GM12878 (cell line): ENCODE results near the gene ADGRD1. TPM values are rescaled to one million over a fixed set of nuclear protein-coding genes. Genes with fewer than 3 reads are reported as not detected.

Experiments used
- BCL11A ChIP-seq: IDR thresholded peaks from 2 replicates; pipeline ENCODE4 v1.6.1; 2011; ENCODE audit warnings: low read depth, low read length
- CHD2 ChIP-seq: IDR thresholded peaks from 2 replicates; pipeline ENCODE4 v1.6.1; 2011; ENCODE audit warnings: low read depth, low read length, improper control_type of control experiment, borderline replicate concordance
- CHD4 ChIP-seq: fragments of 200-600 bp; sonication (generic); IDR thresholded peaks from 2 replicates; pipeline ENCODE4 v1.6.1; 2016; ENCODE audit warnings: mild to moderate bottlenecking
- DPF2 ChIP-seq: fragments of 450-650 bp; IDR thresholded peaks from 2 replicates; pipeline ENCODE4 v1.6.1; 2017; ENCODE audit warnings: mild to moderate bottlenecking
- JUNB ChIP-seq: IDR thresholded peaks from 2 replicates; pipeline ENCODE4 v1.6.1; 2016; ENCODE audit warnings: antibody characterized with exemption, mild to moderate bottlenecking
- KAT2A ChIP-seq: conservative IDR thresholded peaks from 2 replicates; pipeline ENCODE4 v1.6.1; 2011; ENCODE audit warnings: low read depth, low read length; ENCODE audit not compliant: control insufficient read depth
- MTA3 ChIP-seq: IDR thresholded peaks from 2 replicates; pipeline ENCODE4 v1.6.1; 2012; ENCODE audit warnings: low read length, inconsistent platforms, borderline replicate concordance
- NFYB ChIP-seq: IDR thresholded peaks from 2 replicates; pipeline ENCODE4 v1.6.1; 2011; ENCODE audit warnings: low read depth, mild to moderate bottlenecking, low read length, improper control_type of control experiment, moderate library complexity; ENCODE audit not compliant: insufficient read depth
- RB1 ChIP-seq: fragments of 450-650 bp; formaldehyde crosslinking; IDR thresholded peaks from 2 replicates; pipeline ENCODE4 v1.6.1; 2017; ENCODE audit warnings: mild to moderate bottlenecking, borderline replicate concordance
- ZNF24 ChIP-seq: fragments of 450-650 bp; IDR thresholded peaks from 2 replicates; pipeline ENCODE4 v1.6.1; 2017; ENCODE audit warnings: antibody characterized with exemption, mild to moderate bottlenecking
- polyA plus RNA-seq, 11 experiments: library from polyadenylated mRNA; depleted of rRNA in 4 of 11; unstranded in 6 of 11; stranded (reverse) in 5 of 11; fragments of >200 nt; fragmentation: Nextera tagmentation in 4 of 11; fragmentation: Illumina TruSeq in 1 of 11; extraction: Ambion mirVana in 4 of 11; extraction: Trizol in 1 of 11; gene quantifications; 1 replicate in 1 of 11; 2 replicates in 10 of 11; pipeline versions ENCODE4 v1.2.1 to v1.2.3, GENCODE V29; 2011 to 2016; ENCODE audit warnings: inconsistent platforms in 2 of 11, missing spikeins in 2 of 11, low read depth in 1 of 11
- total RNA-seq, 4 experiments: library from RNA; depleted of rRNA in 3 of 4; stranded (reverse); fragments of >200 nt in 3 of 4; fragmentation: Illumina TruSeq in 1 of 4; extraction: Trizol in 1 of 4; gene quantifications; 2 replicates each; pipeline versions ENCODE4 v1.2.1 to v1.2.3, GENCODE V29; 2013 to 2021
- TF ChIP-seq, protein P1 (sequence below): fragments of 450-650 bp; IDR thresholded peaks from 2 replicates; pipeline ENCODE4 v1.6.1; 2017; ENCODE audit warnings: borderline replicate concordance
- TF ChIP-seq, protein P2 (sequence below): fragments of 450-650 bp; IDR thresholded peaks from 2 replicates; pipeline ENCODE4 v1.6.1; 2016; ENCODE audit warnings: mild to moderate bottlenecking

The ADGRD1 gene
- total and polyA plus RNA-seq, 10 of the 15 experiments (the other 5 are each of a cell fraction or from before 2014, with no cell fraction given) = 0.15 to 12.7 (median 1.2) TPM

DNA sequence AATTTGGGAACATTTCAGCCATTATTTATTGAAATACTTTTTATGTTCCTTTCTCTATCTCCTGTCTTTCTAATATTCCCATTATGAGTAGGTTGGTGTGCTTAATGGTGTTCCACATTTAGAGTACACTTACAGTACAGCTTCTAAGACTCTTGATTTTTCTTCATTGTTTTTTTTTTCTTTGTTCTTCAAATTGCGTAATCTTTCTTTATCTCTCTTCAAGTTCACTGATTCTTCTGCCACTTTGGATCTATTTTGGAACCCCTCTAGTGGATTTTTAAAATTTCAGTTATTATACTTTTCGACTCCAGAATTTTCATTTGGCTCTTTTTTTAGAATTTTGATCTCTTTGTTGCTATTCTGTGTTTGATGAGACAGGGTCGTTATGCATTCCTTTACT, 157.7 kb downstream of the ADGRD1 start (continued):
- TF ChIP-seq KAT2A (no peak), BCL11A (no peak), JUNB (no peak), ZNF24 (no peak), RB1 (no peak), MTA3 (no peak), DPF2 (no peak), NFYB (no peak), CHD4 (no peak), CHD2 (no peak)
- TF ChIP-seq, protein P1, sequence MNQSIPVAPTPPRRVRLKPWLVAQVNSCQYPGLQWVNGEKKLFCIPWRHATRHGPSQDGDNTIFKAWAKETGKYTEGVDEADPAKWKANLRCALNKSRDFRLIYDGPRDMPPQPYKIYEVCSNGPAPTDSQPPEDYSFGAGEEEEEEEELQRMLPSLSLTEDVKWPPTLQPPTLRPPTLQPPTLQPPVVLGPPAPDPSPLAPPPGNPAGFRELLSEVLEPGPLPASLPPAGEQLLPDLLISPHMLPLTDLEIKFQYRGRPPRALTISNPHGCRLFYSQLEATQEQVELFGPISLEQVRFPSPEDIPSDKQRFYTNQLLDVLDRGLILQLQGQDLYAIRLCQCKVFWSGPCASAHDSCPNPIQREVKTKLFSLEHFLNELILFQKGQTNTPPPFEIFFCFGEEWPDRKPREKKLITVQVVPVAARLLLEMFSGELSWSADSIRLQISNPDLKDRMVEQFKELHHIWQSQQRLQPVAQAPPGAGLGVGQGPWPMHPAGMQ = no peak
- TF ChIP-seq, protein P2, sequence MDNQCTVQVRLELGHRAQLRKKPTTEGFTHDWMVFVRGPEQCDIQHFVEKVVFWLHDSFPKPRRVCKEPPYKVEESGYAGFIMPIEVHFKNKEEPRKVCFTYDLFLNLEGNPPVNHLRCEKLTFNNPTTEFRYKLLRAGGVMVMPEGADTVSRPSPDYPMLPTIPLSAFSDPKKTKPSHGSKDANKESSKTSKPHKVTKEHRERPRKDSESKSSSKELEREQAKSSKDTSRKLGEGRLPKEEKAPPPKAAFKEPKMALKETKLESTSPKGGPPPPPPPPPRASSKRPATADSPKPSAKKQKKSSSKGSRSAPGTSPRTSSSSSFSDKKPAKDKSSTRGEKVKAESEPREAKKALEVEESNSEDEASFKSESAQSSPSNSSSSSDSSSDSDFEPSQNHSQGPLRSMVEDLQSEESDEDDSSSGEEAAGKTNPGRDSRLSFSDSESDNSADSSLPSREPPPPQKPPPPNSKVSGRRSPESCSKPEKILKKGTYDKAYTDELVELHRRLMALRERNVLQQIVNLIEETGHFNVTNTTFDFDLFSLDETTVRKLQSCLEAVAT = no peak
